C4-2B (cell line): ENCODE measurements around the gene CXCL11.

Experiments
- H3K27ac ChIP-seq: fragments of 450-650 bp; 2 replicates; pipeline ENCODE4 v1.5.1; 2017
- CTCF ChIP-seq: fragments of 450-650 bp; conservative IDR thresholded peaks from 2 replicates; pipeline ENCODE4 v1.5.1; 2017; ENCODE audit warnings: mild to moderate bottlenecking
- ZFX ChIP-seq: fragments of 450-650 bp; IDR thresholded peaks from 2 replicates; pipeline ENCODE4 v1.6.1; 2017

CXCL11 gene

DNA sequence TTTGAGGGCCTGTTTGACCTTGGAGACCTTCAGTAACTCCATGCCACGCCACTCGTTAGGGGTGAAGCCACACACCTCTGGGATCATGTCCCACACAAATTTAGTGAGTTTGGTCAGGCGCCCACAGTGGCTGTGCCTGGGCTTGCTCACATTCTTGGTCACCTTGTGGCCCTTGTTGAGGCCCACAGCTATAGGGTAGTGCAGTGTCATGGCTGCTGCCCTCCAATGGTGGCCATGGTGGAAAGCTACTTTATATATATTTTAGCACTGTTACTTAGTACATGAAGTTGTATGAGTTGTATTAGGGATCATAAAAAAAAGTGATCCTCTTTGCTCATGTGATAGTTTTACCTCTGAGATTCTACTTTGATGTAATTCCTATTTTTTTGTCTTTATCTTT is 985 bp upstream of the CXCL11 start:
- no peak for TF ChIP-seq CTCF
- H3K27ac ChIP-seq = no peak overlapping the region

DNA sequence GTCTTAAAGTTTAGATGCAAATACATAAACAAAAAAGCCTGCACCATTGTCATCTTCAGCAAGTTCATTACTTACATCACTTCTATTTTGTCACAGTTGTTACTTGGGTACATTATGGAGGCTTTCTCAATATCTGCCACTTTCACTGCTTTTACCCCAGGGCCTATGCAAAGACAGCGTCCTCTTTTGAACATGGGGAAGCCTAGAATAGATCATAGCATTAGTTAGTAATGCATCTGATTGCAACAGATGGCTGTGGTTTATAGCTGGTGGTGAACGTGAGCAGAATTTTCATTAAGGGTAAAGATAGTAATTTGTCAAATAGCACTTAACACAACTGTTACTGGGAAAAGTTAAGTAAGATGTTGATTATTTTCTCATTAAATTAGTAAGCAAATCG is 729 bp downstream of the CXCL11 start:
- H3K27ac ChIP-seq = no peak overlapping the region
- TF ChIP-seq ZFX = no peak
- TF ChIP-seq CTCF = no peak

GRCh38 chr4:76029300-76029699 is 6.6 kb downstream of the CXCL11 start:
- TF ChIP-seq CTCF = no peak
- no peak for TF ChIP-seq ZFX
- H3K27ac ChIP-seq = no peak overlapping the region

DNA sequence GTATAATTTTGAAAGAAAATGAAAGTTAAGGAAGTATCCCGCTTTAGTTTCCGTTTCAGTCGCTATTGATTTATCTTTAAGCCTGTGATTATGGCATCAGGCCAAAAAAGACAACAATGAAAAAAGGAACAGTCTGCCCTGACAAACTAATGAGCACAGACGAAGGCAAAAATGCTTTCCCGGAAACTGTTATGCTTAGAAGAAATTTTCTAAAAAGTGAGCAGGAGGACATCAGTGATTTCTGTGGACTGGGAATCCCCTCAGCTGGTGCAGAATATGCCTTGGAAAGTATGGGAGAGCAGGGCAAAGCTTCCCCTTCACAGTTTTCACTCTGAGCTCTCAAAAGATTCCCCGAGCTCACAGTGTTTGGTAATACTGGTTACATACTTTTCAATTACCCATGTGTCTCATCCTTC is 7.5 kb downstream of the CXCL11 start:
- H3K27ac ChIP-seq = no peak overlapping the region
- TF ChIP-seq ZFX (no peak), CTCF (no peak)

GRCh38 chr4:76024065-76024464 is 11.8 kb downstream of the CXCL11 start:
- TF ChIP-seq ZFX = no peak
- TF ChIP-seq CTCF = no peak
- H3K27ac ChIP-seq = no peak overlapping the region

DNA sequence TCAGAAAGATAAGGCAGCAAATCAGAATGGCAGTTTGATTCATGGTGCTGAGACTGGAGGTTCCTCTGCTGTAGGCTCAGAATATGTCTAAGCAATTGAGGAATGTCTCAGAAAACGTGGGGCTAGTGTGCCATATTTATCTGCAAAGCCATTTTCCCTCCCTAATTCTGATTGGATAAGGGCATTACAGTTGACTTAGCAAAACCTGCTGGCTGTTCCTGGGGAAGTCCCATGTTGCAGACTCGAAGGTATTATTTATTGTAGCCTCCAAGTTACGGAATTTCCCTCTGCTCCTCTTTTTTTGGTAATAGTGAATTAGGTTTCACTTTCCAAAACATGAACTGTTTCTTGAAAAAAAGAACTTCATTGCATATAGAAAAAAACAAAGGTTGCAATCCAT is 12.5 kb downstream of the CXCL11 start, which contains the start of gene CXCL10:
TSS of gene CXCL10 (minus strand) at position 109 of the 400 bp plus-strand sequence. CDS start at position 43, 66 bp downstream.
- no peak within 1 kb of the TSS for H3K27ac ChIP-seq
- TF ChIP-seq CTCF = no peak
- TF ChIP-seq ZFX = no peak

GRCh38 chr4:76022677-76023076 is 13.2 kb downstream of the CXCL11 start:
- TF ChIP-seq CTCF (no peak), ZFX (no peak)
- H3K27ac ChIP-seq = no peak overlapping the region
